Colonic mucosa (tissue), 4 donors: ENCODE results near the gene OTOGL. TPM values are rescaled to one million over a fixed set of nuclear protein-coding genes. Genes with fewer than 3 reads are reported as not detected.

Experiments
- DNase-seq: peaks from one replicate; pipeline ENCODE4 v3.0.0-alpha.2; 2020
- H3K27ac ChIP-seq: fragments of 200-600 bp; one replicate; pipeline ENCODE4 v1.8.0; 2021
- H3K27me3 ChIP-seq: fragments of 200-600 bp; one replicate; pipeline ENCODE4 v1.8.0; 2021
- H3K36me3 ChIP-seq: fragments of 200-600 bp; one replicate; pipeline ENCODE4 v1.8.0; 2021
- H3K4me1 ChIP-seq: fragments of 200-600 bp; one replicate; pipeline ENCODE4 v1.8.0; 2021; ENCODE audit warnings: mild to moderate bottlenecking
- H3K4me3 ChIP-seq: fragments of 200-600 bp; one replicate; pipeline ENCODE4 v1.8.0; 2021
- H3K9ac ChIP-seq, 2 donors: one replicate each; pipeline ENCODE4 v1.7.0; 2013; ENCODE audit warnings: control low read depth in 2 of 2, low read depth in 2 of 2, low read length in 2 of 2
- H3K9me3 ChIP-seq: fragments of 200-600 bp; one replicate; pipeline ENCODE4 v1.8.0; 2021
- intact Hi-C: fragments of 100-400 bp; cut with DNase I; formaldehyde crosslinking; loops from one replicate; pipeline ENCODE4 v1.14.1; 2022
- total RNA-seq, 2 donors: library from RNA; stranded (reverse); fragmentation: NEBNext Ultra II Directional in 1 of 2; extraction: Animal tissue kit (Norgen Biotek cat#: 25700) in 1 of 2; gene quantifications; one replicate each; pipeline ENCODE4 v1.2.1, GENCODE V29; 2021
- TF ChIP-seq, protein P1 (sequence below): fragments of 200-600 bp; IDR thresholded peaks from one replicate; pipeline ENCODE4 v1.8.0; 2022; ENCODE audit warnings: antibody characterized with exemption, mild to moderate bottlenecking
- donor health status: healthy.
- donor health status: DM: no; HTN: no; CAD: no.
- donor health status: DM: no; HTN: no; CAD: no.

OTOGL gene
- under 1 TPM; 0.08 to 0.27 TPM for total RNA-seq

DNA sequence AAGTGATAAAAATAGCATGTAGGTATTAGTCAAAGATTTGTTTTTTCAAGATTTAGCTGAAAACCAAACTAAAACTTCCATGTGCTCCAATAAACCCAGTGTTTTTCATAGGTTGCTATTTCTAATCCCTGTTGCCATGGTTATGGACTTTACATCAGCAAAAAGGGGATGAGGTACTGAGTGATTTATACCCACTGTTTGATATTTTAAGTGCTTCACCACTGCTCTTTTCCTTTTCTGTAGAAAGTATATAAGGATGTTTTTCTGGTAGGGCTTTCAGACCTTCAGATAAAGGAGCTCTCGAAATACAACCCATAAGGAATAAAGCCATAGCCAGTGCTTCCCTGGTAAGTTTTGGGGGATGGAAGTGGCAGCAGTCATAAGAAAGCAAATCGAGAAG is at the start of gene OTOGL:
TSS of gene OTOGL (plus strand) at position 279 of the 400 bp plus-strand sequence. CDS start 109,895 bp downstream, outside the sequence.
- H3K9ac ChIP-seq, result no peak within 1 kb of the TSS

GRCh38 chr12:80050236-80050635 is 49.1 kb upstream of the OTOGL start:
- no peaks in the 10 kb centered on the region for H3K9me3 ChIP-seq
- TF ChIP-seq, protein P1, sequence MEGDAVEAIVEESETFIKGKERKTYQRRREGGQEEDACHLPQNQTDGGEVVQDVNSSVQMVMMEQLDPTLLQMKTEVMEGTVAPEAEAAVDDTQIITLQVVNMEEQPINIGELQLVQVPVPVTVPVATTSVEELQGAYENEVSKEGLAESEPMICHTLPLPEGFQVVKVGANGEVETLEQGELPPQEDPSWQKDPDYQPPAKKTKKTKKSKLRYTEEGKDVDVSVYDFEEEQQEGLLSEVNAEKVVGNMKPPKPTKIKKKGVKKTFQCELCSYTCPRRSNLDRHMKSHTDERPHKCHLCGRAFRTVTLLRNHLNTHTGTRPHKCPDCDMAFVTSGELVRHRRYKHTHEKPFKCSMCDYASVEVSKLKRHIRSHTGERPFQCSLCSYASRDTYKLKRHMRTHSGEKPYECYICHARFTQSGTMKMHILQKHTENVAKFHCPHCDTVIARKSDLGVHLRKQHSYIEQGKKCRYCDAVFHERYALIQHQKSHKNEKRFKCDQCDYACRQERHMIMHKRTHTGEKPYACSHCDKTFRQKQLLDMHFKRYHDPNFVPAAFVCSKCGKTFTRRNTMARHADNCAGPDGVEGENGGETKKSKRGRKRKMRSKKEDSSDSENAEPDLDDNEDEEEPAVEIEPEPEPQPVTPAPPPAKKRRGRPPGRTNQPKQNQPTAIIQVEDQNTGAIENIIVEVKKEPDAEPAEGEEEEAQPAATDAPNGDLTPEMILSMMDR, result no peak
- H3K4me1 ChIP-seq, result no peaks in the 10 kb centered on the region
- no peaks in the 10 kb centered on the region for H3K36me3 ChIP-seq
- H3K27ac ChIP-seq, result no peak overlapping the region
- intact Hi-C loops, result no loop called here
- no peak overlapping the region for H3K4me3 ChIP-seq
- DNase-seq, result no peak
- H3K9ac ChIP-seq, result no peak overlapping the region
- H3K27me3 ChIP-seq, result no peaks in the 10 kb centered on the region

More for the DNA sequence above, at the start of gene OTOGL:
- no peak within 1 kb of the TSS for H3K4me3 ChIP-seq
- H3K27me3 ChIP-seq, result no peaks in the 10 kb centered on the region
- no peaks in the 10 kb centered on the region for H3K9me3 ChIP-seq
- no peaks in the 10 kb centered on the region for H3K4me1 ChIP-seq
- no peaks in the 10 kb centered on the region for H3K36me3 ChIP-seq
- intact Hi-C loops, result no loop called here
- no peak within 1 kb of the TSS for H3K27ac ChIP-seq
- DNase-seq, result no peak
- TF ChIP-seq, protein P1, result no peak

- intact Hi-C loops, result no loop called here
- Histone ChIP-seq H3K9ac (no peak overlapping the region), H3K27me3 (no peaks in the 10 kb centered on the region), H3K36me3 (no peaks in the 10 kb centered on the region), H3K27ac (no peak overlapping the region), H3K9me3 (no peaks in the 10 kb centered on the region), H3K4me1 (no peaks in the 10 kb centered on the region), H3K4me3 (no peak overlapping the region)
- DNase-seq, result peak; percentile 32
- TF ChIP-seq, protein P1, result no peak
Measured at GRCh38 chr12:80053051-80053790, 46.1 kb upstream of the OTOGL start.

DNA sequence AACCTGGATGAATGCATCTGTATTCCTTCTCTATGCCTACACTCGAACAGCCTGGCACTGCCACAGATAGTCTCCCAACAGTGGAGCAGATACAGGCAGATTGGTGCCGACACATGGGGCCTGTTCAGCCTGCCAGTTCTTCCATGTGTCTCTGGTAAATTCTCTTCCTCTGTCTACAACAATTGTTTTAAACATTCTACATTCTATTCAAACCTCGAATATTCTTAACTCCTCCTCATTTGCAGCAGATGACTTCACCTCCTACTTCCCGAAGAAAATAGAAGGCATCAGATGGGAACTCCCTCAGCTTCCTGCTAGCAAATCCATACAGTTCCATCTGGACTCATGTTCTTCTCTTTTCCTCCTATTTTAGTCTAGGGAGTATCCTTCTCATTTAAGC is 43.1 kb upstream of the OTOGL start:
- H3K9me3 ChIP-seq, result no peaks in the 10 kb centered on the region
- no peaks in the 10 kb centered on the region for H3K36me3 ChIP-seq
- H3K9ac ChIP-seq, result no peak overlapping the region
- H3K4me3 ChIP-seq, result no peak overlapping the region
- no peak overlapping the region for H3K27ac ChIP-seq
- DNase-seq, result no peak
- no peaks in the 10 kb centered on the region for H3K4me1 ChIP-seq
- TF ChIP-seq, protein P1, result no peak
- intact Hi-C loops, result no loop called here
- H3K27me3 ChIP-seq, result no peaks in the 10 kb centered on the region

DNA sequence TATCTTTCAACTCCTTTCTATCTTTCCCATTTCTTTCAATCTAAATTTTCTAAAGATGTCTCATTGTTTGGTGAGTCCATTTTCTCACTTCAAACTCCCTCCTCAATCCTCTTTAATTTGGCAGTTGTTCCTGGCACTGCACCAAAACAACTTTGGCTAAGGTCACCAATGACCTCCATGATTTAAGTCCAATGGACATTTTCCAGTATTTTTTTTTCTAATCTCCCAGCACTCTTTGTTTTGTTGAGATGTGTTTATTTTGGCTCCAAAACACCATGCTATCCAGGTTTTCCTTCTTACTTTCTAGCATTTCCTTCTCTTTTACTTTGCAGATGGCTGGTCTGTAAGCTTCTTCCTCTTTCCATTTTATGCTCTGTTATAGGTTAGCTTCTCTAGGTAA is 42.5 kb upstream of the OTOGL start:
- TF ChIP-seq, protein P1, result no peak
- intact Hi-C loops, result no loop called here
- Histone ChIP-seq H3K27me3 (no peaks in the 10 kb centered on the region), H3K4me1 (no peaks in the 10 kb centered on the region), H3K9ac (no peak overlapping the region), H3K27ac (no peak overlapping the region), H3K36me3 (no peaks in the 10 kb centered on the region), H3K9me3 (no peaks in the 10 kb centered on the region), H3K4me3 (no peak overlapping the region)
- DNase-seq, result no peak
